OCI-LY3 (cell line): ENCODE data around the gene TUBGCP6.

Experiments used
- H2AFZ ChIP-seq: fragments of 200-600, 300-600 bp; shearing (Covaris generic); 2 replicates; pipeline ENCODE4 v1.6.0; 2014; ENCODE audit warnings: antibody characterized with exemption, low read depth, low read length
- H3K27ac ChIP-seq: fragments of 200-600, 300-600 bp; sonication (generic); 2 replicates; pipeline ENCODE4 v1.5.1; 2014; ENCODE audit warnings: mild to moderate bottlenecking, low read length, moderate library complexity, mixed read lengths
- H3K27me3 ChIP-seq: fragments of 200-600, 300-600 bp; sonication (generic); 2 replicates; pipeline ENCODE4 v1.6.1; 2014; ENCODE audit warnings: low read depth, low read length, mixed read lengths
- H3K36me3 ChIP-seq: fragments of 200-600, 300-600 bp; sonication (generic); replicated peaks from 2 replicates; pipeline ENCODE3; 2014; ENCODE audit warnings: low read depth, low read length, mixed read lengths
- H3K4me1 ChIP-seq: fragments of 300-600, 200-600 bp; sonication (generic); 2 replicates; pipeline ENCODE4 v1.6.1; 2014; ENCODE audit warnings: low read length, mixed read lengths
- H3K4me2 ChIP-seq: fragments of 200-600, 300-600 bp; sonication (generic); 2 replicates; pipeline ENCODE4 v1.6.1; 2014; ENCODE audit warnings: low read length, mixed read lengths
- H3K4me3 ChIP-seq: fragments of 300-600, 200-600 bp; sonication (generic); 2 replicates; pipeline ENCODE4 v1.5.1; 2014; ENCODE audit warnings: antibody characterized with exemption, mild to moderate bottlenecking, low read length, moderate library complexity
- H3K79me2 ChIP-seq: fragments of 300-600, 200-600 bp; shearing (Covaris generic); 2 replicates; pipeline ENCODE4 v1.6.1; 2014; ENCODE audit warnings: mild to moderate bottlenecking, low read length, mixed read lengths
- H3K9ac ChIP-seq: fragments of 300-600, 200-600 bp; shearing (Covaris generic); 2 replicates; pipeline ENCODE4 v1.6.0; 2014; ENCODE audit warnings: mild to moderate bottlenecking, low read length, moderate library complexity
- H3K9me3 ChIP-seq: fragments of 200-600, 300-600 bp; shearing (Covaris generic); 2 replicates; pipeline ENCODE4 v1.6.1; 2014; ENCODE audit warnings: low read length, mixed read lengths; ENCODE audit not compliant: insufficient read depth
- H4K20me1 ChIP-seq: fragments of 200-600, 300-600 bp; sonication (generic); 2 replicates; pipeline ENCODE4 v1.6.1; 2016; ENCODE audit warnings: low read length, mixed read lengths; ENCODE audit not compliant: insufficient read depth
- EZH2phosphoT487 ChIP-seq: fragments of 200-600 bp; shearing (Covaris generic); IDR thresholded peaks from 2 replicates; pipeline ENCODE4 v1.6.1; 2018; ENCODE audit warnings: antibody characterized with exemption, mixed run types, low read depth
- TF ChIP-seq, protein P1 (sequence below): fragments of 200-600, 300-600 bp; sonication (generic); IDR thresholded peaks from 2 replicates; pipeline ENCODE4 v1.5.1; 2014; ENCODE audit warnings: antibody characterized with exemption, low read length, low read depth

TUBGCP6 gene

DNA sequence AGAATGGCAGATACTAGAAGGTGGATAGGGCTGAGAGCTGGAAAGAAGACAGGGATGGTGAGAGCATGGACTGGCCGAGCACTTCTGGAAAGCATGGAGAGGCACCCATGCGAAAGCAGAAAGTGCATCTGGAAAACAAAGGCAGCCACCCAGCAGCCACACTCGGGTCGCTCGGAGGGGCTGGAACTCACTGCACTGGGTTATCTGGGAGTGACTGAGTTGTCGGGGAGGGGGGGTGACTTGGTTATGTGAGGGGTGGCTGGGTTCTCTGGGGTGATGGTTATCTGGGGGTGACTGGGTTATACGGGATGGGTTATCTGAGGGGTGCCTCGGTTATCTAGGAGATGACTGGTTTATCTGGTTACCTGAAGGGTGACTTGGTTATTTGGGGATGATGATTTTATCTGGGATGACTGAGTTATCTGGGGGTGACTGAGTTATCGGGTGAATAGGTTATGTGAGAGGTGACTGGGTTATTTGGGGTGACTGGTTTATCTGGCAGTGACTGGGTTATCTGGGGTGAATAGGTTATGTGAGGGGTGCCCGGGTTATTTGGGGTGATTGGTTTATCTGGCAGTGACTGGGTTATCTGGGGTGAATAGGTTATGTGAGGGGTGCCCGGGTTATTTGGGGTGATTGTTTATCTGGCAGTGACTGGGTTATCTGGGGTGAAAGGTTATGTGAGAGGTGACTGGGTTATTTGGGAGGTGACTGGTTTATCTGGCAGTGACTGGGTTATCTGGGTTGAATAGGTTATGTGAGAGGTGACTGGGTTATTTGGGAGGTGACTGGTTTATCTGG, 76.9 kb downstream of the TUBGCP6 start:
- Histone ChIP-seq H3K27me3 (peaks cover 7% of the 10 kb centered on the region; the same call in 1 of the 2 replicates), H3K79me2 (no peaks in the 10 kb centered on the region), H2AFZ (no peak overlapping the region), H4K20me1 (no peaks in the 10 kb centered on the region), H3K9ac (no peak overlapping the region), H3K9me3 (no peaks in the 10 kb centered on the region), H3K36me3 (no peaks in the 10 kb centered on the region), H3K4me2 (no peak overlapping the region), H3K27ac (no peak overlapping the region), H3K4me1 (peaks cover 18% of the 10 kb centered on the region; the same call in 1 of the 2 replicates), H3K4me3 (no peak overlapping the region)
- no peak for TF ChIP-seq EZH2phosphoT487
- TF ChIP-seq, protein P1, sequence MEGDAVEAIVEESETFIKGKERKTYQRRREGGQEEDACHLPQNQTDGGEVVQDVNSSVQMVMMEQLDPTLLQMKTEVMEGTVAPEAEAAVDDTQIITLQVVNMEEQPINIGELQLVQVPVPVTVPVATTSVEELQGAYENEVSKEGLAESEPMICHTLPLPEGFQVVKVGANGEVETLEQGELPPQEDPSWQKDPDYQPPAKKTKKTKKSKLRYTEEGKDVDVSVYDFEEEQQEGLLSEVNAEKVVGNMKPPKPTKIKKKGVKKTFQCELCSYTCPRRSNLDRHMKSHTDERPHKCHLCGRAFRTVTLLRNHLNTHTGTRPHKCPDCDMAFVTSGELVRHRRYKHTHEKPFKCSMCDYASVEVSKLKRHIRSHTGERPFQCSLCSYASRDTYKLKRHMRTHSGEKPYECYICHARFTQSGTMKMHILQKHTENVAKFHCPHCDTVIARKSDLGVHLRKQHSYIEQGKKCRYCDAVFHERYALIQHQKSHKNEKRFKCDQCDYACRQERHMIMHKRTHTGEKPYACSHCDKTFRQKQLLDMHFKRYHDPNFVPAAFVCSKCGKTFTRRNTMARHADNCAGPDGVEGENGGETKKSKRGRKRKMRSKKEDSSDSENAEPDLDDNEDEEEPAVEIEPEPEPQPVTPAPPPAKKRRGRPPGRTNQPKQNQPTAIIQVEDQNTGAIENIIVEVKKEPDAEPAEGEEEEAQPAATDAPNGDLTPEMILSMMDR = no peak
